ENCODE measurements around the gene KIAA0232.
"Not testable (repeated sequence)": the region's sequence is repeated elsewhere in the genome, so short reads cannot be mapped to it uniquely, and the experiment has no call there.

The KIAA0232 gene

DNA sequence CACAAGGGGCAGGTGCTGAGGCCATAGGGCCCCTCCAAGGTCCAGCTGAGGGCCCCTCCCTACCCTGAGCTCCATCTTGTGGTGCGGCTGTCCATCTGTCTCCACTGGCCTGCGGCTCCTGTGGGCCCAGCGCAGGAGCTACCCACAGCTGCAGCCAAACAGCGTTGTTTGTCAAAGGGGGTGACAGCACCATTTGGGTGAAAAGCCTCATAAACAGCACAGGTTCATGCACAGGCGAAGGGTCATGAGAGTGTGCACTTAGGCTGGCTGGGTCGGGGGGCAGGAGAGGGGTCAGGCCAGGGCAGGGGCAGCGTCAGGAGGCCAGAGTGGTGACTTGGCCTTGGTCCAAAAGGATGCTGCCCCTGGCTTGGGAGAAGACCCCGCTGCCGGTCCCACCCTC lies 34.2 kb upstream of the KIAA0232 start:
- Histone ChIP-seq H3K9me3 (ENCODE audit: control insufficient read depth, insufficient read depth, low read depth, low read length) (no peaks in the 10 kb centered on the region), H3K27ac (ENCODE audit: low read depth, low read length) (no peak overlapping the region)

DNA sequence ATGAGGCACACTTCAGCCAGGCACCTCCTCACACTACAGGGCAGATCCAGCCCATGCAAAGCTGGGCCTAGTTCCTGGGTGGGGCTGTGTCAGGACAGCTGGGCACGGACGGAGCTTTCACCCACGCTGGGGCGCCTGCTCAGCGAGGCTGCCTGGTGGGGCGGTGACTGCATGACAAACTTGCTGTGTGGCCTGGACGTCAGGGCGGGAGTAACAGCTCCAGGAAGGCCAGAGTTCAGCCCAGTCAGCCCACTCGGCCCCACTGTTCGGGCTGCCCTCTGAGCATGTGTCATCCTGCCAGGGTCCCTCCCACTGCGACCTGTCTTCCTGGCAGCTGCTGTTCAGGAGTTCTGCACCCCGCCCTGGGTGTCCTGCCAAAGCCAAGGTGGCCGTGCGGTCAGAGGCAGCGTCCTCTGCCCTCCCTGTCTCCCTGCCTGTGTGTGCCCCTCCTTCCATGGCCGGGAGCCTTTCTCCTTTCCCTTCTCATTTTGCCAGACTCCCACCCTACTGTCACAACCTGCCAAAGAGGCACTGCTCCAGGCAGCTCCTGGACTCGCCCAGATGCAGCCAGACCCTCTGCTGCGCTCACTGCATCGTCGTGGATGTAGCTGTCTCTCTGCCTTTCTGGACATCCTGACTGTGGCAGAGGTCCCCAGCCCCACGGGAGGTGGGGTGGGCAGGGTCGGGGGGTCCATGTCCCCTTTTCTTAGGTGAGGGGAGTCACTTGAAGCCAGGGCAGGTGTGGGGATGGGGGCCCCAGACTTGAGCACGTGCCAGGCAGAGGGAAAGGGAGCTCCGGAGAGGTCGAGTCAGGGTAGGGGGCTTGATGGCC lies 33.0 kb upstream of the KIAA0232 start:
- Histone ChIP-seq H3K36me3 (ENCODE audit: control insufficient read depth, insufficient read depth, low read length) (no peaks in the 10 kb centered on the region), H3K4me1 (ENCODE audit: control insufficient read depth, insufficient read depth, low read length) (peaks cover 18% of the 10 kb centered on the region; the same call in 1 of the 2 replicates), H3K4me3 (ENCODE audit: low read depth, low read length) (no peak overlapping the region), H3K9ac (ENCODE audit: low read length) (no peak overlapping the region), H3K27ac (ENCODE audit: low read depth, low read length) (no peak overlapping the region), H3K9me3 (ENCODE audit: control insufficient read depth, insufficient read depth, low read depth, low read length) (no peaks in the 10 kb centered on the region), H3K27me3 (ENCODE audit: control insufficient read depth, insufficient read depth, low read length) (no peaks in the 10 kb centered on the region)

More for the DNA sequence above, 34.2 kb upstream of the KIAA0232 start:
- Histone ChIP-seq H3K4me1 (ENCODE audit: control insufficient read depth, insufficient read depth, low read length) (peaks cover 17% of the 10 kb centered on the region; the same call in 1 of the 2 replicates), H3K36me3 (ENCODE audit: control insufficient read depth, insufficient read depth, low read length) (no peaks in the 10 kb centered on the region), H3K27me3 (ENCODE audit: control insufficient read depth, insufficient read depth, low read length) (no peaks in the 10 kb centered on the region), H3K9ac (ENCODE audit: low read length) (no peak overlapping the region), H3K4me3 (ENCODE audit: low read depth, low read length) (no peak overlapping the region)

GRCh38 chr4:6750286-6751221 lies 32.0 kb upstream of the KIAA0232 start:
- Histone ChIP-seq H3K4me1 (ENCODE audit: control insufficient read depth, insufficient read depth, low read length) (peaks cover 18% of the 10 kb centered on the region; the same call in 1 of the 2 replicates), H3K36me3 (ENCODE audit: control insufficient read depth, insufficient read depth, low read length) (no peaks in the 10 kb centered on the region), H3K27ac (ENCODE audit: low read depth, low read length) (no peak overlapping the region), H3K9ac (ENCODE audit: low read length) (no peak overlapping the region), H3K9me3 (ENCODE audit: control insufficient read depth, insufficient read depth, low read depth, low read length) (no peaks in the 10 kb centered on the region), H3K4me3 (ENCODE audit: low read depth, low read length) (no peak overlapping the region), H3K27me3 (ENCODE audit: control insufficient read depth, insufficient read depth, low read length) (no peaks in the 10 kb centered on the region)

DNA sequence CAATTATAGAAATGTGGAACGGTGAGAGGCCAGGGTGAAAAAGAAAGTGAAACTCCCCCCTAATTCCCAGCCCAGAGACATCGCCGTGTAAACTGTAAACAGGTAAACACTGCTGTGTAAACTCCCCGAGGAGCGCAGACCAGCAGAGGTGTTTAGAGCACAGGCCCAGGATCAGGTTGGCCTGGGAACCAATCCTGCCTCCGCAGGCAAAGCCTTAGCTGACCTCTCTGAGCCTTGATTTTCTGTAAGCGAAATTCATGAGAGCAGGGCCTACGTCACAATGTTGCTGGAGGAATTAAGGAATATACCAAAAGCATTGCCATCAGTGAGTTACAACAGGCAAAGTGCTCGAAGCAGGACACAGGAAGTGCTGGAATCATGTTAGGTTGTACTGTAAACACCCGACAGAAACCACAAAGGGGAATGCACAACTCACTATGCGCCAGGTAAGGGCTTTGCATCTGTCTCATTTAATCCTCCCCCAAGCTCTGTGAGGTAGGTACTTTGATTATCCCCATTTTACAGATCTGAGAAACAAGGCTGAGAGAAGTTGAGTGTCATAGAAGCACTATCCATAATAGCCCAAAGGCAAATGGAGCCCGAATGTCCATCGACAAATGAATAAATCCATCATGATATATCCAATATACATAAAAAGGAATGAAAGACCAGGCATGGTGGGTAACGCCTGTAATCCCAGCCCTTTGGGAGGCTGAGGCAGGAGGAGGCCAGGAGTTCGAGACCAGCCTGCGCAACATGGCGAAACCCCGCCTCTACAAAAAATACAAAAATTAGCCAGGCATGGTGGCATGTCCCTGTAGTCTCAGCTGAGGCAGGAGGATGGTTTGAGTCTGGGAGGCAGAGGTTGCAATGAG lies 30.7 kb upstream of the KIAA0232 start:
- Histone ChIP-seq H3K9me3 (ENCODE audit: control insufficient read depth, insufficient read depth, low read depth, low read length) (no peaks in the 10 kb centered on the region), H3K27ac (ENCODE audit: low read depth, low read length) (no peak overlapping the region), H3K9ac (ENCODE audit: low read length) (no peak overlapping the region), H3K27me3 (ENCODE audit: control insufficient read depth, insufficient read depth, low read length) (no peaks in the 10 kb centered on the region), H3K4me1 (ENCODE audit: control insufficient read depth, insufficient read depth, low read length) (peaks cover 18% of the 10 kb centered on the region; the same call in 1 of the 2 replicates), H3K36me3 (ENCODE audit: control insufficient read depth, insufficient read depth, low read length) (no peaks in the 10 kb centered on the region), H3K4me3 (ENCODE audit: low read depth, low read length) (no peak overlapping the region)

DNA sequence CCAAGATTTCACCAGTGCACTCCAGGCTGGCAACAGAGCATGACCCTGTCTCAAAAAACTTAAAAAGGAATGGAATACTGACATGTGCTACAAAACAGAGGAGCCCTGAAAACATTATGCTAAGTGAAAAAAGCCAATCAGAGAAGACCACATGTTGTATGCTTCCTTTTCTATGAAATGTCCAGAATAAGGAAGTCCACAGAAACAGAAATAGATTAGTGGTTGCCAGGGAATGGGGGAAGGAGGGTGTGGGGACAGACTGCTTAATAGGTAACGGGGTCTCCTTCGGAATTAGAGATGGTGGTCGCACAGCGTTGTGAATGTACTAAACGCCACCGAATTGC lies 30.1 kb upstream of the KIAA0232 start:
- Histone ChIP-seq H3K27me3 (ENCODE audit: control insufficient read depth, insufficient read depth, low read length) (no peaks in the 10 kb centered on the region), H3K27ac (ENCODE audit: low read depth, low read length) (no peak overlapping the region), H3K9ac (ENCODE audit: low read length) (no peak overlapping the region), H3K9me3 (ENCODE audit: control insufficient read depth, insufficient read depth, low read depth, low read length) (no peaks in the 10 kb centered on the region), H3K4me3 (ENCODE audit: low read depth, low read length) (no peak overlapping the region), H3K4me1 (ENCODE audit: control insufficient read depth, insufficient read depth, low read length) (peaks cover 18% of the 10 kb centered on the region; the same call in 1 of the 2 replicates), H3K36me3 (ENCODE audit: control insufficient read depth, insufficient read depth, low read length) (no peaks in the 10 kb centered on the region)

GRCh38 chr4:6753103-6753560 lies 29.4 kb upstream of the KIAA0232 start:
- Histone ChIP-seq H3K4me1 (ENCODE audit: control insufficient read depth, insufficient read depth, low read length) (peaks cover 18% of the 10 kb centered on the region; the same call in 1 of the 2 replicates), H3K27ac (ENCODE audit: low read depth, low read length) (no peak overlapping the region), H3K9ac (ENCODE audit: low read length) (peak overlapping the region; percentile 12), H3K9me3 (ENCODE audit: control insufficient read depth, insufficient read depth, low read depth, low read length) (no peaks in the 10 kb centered on the region), H3K27me3 (ENCODE audit: control insufficient read depth, insufficient read depth, low read length) (no peaks in the 10 kb centered on the region), H3K4me3 (ENCODE audit: low read depth, low read length) (no peak overlapping the region), H3K36me3 (ENCODE audit: control insufficient read depth, insufficient read depth, low read length) (no peaks in the 10 kb centered on the region)

- Histone ChIP-seq H3K4me1 (ENCODE audit: control insufficient read depth, insufficient read depth, low read length) (peaks cover 18% of the 10 kb centered on the region; the same call in 1 of the 2 replicates), H3K9ac (ENCODE audit: low read length) (no peak overlapping the region)
These were observed 28.6 kb upstream of the KIAA0232 start for GRCh38 chr4:6753891-6754290.

DNA sequence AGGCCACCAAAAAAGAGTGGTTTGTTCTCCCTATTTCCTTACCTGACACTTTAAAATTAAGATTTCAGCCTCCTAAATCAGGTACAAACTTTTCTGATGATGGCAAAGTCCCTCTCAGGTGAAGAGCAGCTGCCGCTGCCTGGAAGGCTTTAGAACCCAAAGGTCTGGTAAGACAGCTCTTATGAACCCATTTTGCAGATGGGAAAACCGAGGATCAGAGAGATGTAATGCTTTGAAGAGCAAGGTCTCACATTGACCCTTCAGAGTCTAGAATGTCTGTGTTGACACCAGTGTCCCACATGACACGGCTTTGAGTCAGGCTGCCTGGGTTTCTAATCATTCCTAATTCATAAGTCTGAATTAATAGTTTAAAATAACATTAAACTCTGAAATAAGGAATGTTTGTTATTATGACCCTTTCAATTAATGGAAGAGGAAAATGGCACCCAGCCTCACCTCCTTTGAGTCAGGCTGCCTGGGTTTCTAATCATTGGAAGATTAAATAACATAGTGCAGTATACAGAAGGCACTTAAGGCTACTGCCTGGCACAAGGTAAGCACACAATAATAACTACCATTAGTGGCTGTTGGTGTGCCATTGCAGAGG lies 27.9 kb upstream of the KIAA0232 start:
- Histone ChIP-seq H3K4me3 (ENCODE audit: low read depth, low read length) (no peak overlapping the region), H3K9ac (ENCODE audit: low read length) (no peak overlapping the region), H3K27ac (ENCODE audit: low read depth, low read length) (no peak overlapping the region), H3K36me3 (ENCODE audit: control insufficient read depth, insufficient read depth, low read length) (no peaks in the 10 kb centered on the region), H3K27me3 (ENCODE audit: control insufficient read depth, insufficient read depth, low read length) (no peaks in the 10 kb centered on the region), H3K9me3 (ENCODE audit: control insufficient read depth, insufficient read depth, low read depth, low read length) (no peaks in the 10 kb centered on the region), H3K4me1 (ENCODE audit: control insufficient read depth, insufficient read depth, low read length) (peaks cover 14% of the 10 kb centered on the region; the same call in 1 of the 2 replicates)

More at GRCh38 chr4:6753891-6754290, 28.6 kb upstream of the KIAA0232 start:
- H3K4me3 ChIP-seq (ENCODE audit: low read depth, low read length): no peak overlapping the region
- H3K36me3 ChIP-seq (ENCODE audit: control insufficient read depth, insufficient read depth, low read length): no peaks in the 10 kb centered on the region
- no peak overlapping the region for H3K27ac ChIP-seq (ENCODE audit: low read depth, low read length)
- H3K9me3 ChIP-seq (ENCODE audit: control insufficient read depth, insufficient read depth, low read depth, low read length): no peaks in the 10 kb centered on the region
- H3K27me3 ChIP-seq (ENCODE audit: control insufficient read depth, insufficient read depth, low read length): no peaks in the 10 kb centered on the region

DNA sequence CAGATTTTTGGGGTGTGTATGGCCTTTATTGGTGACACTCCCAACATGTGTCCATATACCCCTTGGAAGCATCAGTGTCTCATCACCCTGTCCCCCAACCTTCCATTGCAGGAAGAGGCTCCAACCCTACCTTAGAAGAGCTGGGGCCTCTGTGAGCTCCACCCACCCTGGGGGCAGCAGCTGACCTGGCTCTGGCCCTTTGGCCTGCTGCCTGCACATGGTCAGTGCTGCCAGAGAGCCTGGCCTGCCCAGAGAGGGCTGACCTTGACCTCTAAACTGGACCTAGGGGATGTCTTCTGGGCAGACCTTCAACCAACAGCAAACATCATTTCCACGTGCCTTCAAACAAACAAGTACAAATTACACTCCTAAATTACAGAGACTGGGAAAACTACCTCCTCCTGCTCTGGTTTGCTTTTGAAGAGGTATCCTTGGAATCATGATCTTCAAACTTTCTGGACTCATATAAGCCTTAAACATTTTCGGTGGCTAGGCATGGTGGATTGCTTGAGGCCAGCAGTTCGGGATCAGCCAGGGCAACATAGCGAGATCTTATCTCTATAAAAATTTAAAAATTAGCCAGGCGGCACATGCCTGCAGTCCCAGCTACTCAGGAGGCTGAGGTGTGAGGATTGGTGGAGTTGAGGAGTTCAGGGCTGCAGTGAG lies 27.3 kb upstream of the KIAA0232 start:
- Histone ChIP-seq H3K9ac (ENCODE audit: low read length) (no peak overlapping the region), H3K4me3 (ENCODE audit: low read depth, low read length) (no peak overlapping the region), H3K27me3 (ENCODE audit: control insufficient read depth, insufficient read depth, low read length) (no peaks in the 10 kb centered on the region), H3K27ac (ENCODE audit: low read depth, low read length) (no peak overlapping the region), H3K4me1 (ENCODE audit: control insufficient read depth, insufficient read depth, low read length) (peaks cover 14% of the 10 kb centered on the region; the same call in 1 of the 2 replicates), H3K36me3 (ENCODE audit: control insufficient read depth, insufficient read depth, low read length) (no peaks in the 10 kb centered on the region), H3K9me3 (ENCODE audit: control insufficient read depth, insufficient read depth, low read depth, low read length) (no peaks in the 10 kb centered on the region)

DNA sequence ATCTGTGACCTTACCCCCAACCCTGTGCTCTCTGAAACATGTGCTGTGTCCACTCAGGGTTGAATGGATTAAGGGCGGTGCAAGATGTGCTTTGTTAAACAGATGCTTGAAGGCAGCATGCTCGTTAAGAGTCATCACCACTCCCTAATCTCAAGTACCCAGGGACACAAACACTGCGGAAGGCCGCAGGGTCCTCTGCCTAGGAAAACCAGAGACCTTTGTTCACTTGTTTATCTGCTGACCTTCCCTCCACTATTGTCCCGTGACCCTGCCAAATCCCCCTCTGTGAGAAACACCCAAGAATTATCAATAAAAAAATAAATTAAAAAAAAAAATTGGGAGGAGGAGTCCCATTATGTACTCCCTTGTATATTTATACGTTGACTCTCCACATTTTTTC lies 26.2 kb upstream of the KIAA0232 start:
- H3K27ac ChIP-seq (ENCODE audit: low read depth, low read length); H3K9ac ChIP-seq (ENCODE audit: low read length); H3K27me3 ChIP-seq (ENCODE audit: control insufficient read depth, insufficient read depth, low read length); H3K4me1 ChIP-seq (ENCODE audit: control insufficient read depth, insufficient read depth, low read length); H3K36me3 ChIP-seq (ENCODE audit: control insufficient read depth, insufficient read depth, low read length); H3K9me3 ChIP-seq (ENCODE audit: control insufficient read depth, insufficient read depth, low read depth, low read length); H3K4me3 ChIP-seq (ENCODE audit: low read depth, low read length): not testable (repeated sequence)
